SU-DHL-6 (cell line): ENCODE results near the gene PPFIA4.

Source experiments
- H2AFZ ChIP-seq: fragments of 200-600 bp; sonication (generic); 2 replicates; pipeline ENCODE4 v1.6.1; 2014; ENCODE audit warnings: low read depth, mild to moderate bottlenecking, moderate library complexity, mixed read lengths, antibody characterized with exemption, low read length; ENCODE audit not compliant: severe bottlenecking
- H3F3A ChIP-seq: fragments of 200-600 bp; shearing (Covaris generic); 2 replicates; pipeline ENCODE4 v1.6.0; 2016; ENCODE audit warnings: antibody characterized with exemption, mild to moderate bottlenecking; ENCODE audit not compliant: insufficient read depth
- H3K27ac ChIP-seq: fragments of 200-600 bp; sonication (generic); 2 replicates; pipeline ENCODE4 v1.5.1; 2016; ENCODE audit warnings: low read depth, mild to moderate bottlenecking, low read length, moderate library complexity, mixed read lengths
- H3K27me3 ChIP-seq: fragments of 200-600 bp; sonication (generic), shearing (Covaris generic); 2 replicates; pipeline ENCODE4 v1.6.0; 2014; ENCODE audit warnings: mild to moderate bottlenecking, low read length
- H3K36me3 ChIP-seq: fragments of 200-600 bp; sonication (generic); 2 replicates; pipeline ENCODE4 v1.6.1; 2014; ENCODE audit warnings: mild to moderate bottlenecking, low read length, mixed read lengths
- H3K4me2 ChIP-seq: fragments of 300-600, 200-600 bp; shearing (Covaris generic), sonication (generic); 2 replicates; pipeline ENCODE4 v1.6.0; 2014; ENCODE audit warnings: low read length, low read depth, mild to moderate bottlenecking; ENCODE audit not compliant: poor library complexity, severe bottlenecking
- H3K4me3 ChIP-seq: fragments of 200-600 bp; sonication (generic); 2 replicates; pipeline ENCODE4 v1.5.1; 2014; ENCODE audit warnings: antibody characterized with exemption, low read length, mild to moderate bottlenecking, mixed read lengths; ENCODE audit not compliant: insufficient read depth, poor library complexity, severe bottlenecking
- H3K79me2 ChIP-seq: fragments of 200-600 bp; sonication (generic); 2 replicates; pipeline ENCODE4 v1.6.1; 2014; ENCODE audit warnings: mild to moderate bottlenecking, low read length, moderate library complexity; ENCODE audit not compliant: insufficient read depth
- H3K9ac ChIP-seq: fragments of 200-600 bp; sonication (generic); 2 replicates; pipeline ENCODE4 v1.7.0; 2014; ENCODE audit warnings: mild to moderate bottlenecking, low read length
- H3K9me2 ChIP-seq: fragments of 200-600 bp; sonication (generic); replicated peaks from 2 replicates; pipeline ENCODE4 v1.6.1; 2014; ENCODE audit warnings: low read length; ENCODE audit not compliant: insufficient read depth
- H3K9me3 ChIP-seq: fragments of 200-600 bp; sonication (generic); 2 replicates; pipeline ENCODE4 v1.6.1; 2014; ENCODE audit warnings: low read length, mixed read lengths; ENCODE audit not compliant: insufficient read depth
- H4K20me1 ChIP-seq: fragments of 200-600 bp; sonication (generic); 2 replicates; pipeline ENCODE4 v1.6.1; 2014; ENCODE audit warnings: low read depth, mild to moderate bottlenecking, antibody characterized with exemption, low read length, moderate library complexity, mixed read lengths
- EZH2phosphoT487 ChIP-seq: fragments of 200-600 bp; sonication (generic), shearing (Covaris generic); conservative IDR thresholded peaks from 2 replicates; pipeline ENCODE4 v1.6.1; 2018; ENCODE audit warnings: mild to moderate bottlenecking, antibody characterized with exemption, low read length, moderate library complexity, mixed read lengths
- TF ChIP-seq, protein P1 (sequence below): fragments of 200-600 bp; sonication (generic); IDR thresholded peaks from one replicate; pipeline ENCODE4 v1.5.1; 2017; ENCODE audit warnings: antibody characterized with exemption, mild to moderate bottlenecking, low read length, moderate library complexity; ENCODE audit not compliant: insufficient read depth, poor library complexity, severe bottlenecking

PPFIA4 gene

DNA sequence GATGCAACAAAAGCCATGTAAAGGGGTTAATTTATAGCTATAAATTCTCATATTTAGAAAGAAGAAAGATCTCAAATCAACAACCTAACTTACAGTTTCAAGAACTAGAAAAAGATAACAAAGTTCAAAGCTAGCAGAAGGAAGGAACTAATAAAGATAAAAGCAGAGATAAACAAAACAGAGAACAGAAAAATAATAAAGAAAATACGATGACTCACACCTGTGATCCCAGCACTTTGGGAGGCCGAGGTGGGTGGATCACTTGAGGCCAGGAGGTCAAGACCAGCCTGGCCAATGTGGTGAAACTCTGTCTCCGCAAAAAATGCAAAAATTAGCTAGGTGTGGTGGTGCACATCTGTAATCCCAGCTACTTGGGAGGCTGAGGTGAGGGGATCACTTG lies 31.5 kb upstream of the PPFIA4 start:
- Histone ChIP-seq H3K9ac (no peak overlapping the region), H3K4me3 (no peak overlapping the region), H2AFZ (no peak overlapping the region), H3F3A (no peaks in the 10 kb centered on the region), H3K79me2 (no peaks in the 10 kb centered on the region), H3K36me3 (no peaks in the 10 kb centered on the region), H4K20me1 (no peaks in the 10 kb centered on the region), H3K9me2 (no peaks in the 10 kb centered on the region), H3K27me3 (no peaks in the 10 kb centered on the region), H3K9me3 (no peaks in the 10 kb centered on the region), H3K27ac (no peak overlapping the region), H3K4me2 (no peak overlapping the region)
- TF ChIP-seq EZH2phosphoT487, result no peak
- TF ChIP-seq, protein P1, sequence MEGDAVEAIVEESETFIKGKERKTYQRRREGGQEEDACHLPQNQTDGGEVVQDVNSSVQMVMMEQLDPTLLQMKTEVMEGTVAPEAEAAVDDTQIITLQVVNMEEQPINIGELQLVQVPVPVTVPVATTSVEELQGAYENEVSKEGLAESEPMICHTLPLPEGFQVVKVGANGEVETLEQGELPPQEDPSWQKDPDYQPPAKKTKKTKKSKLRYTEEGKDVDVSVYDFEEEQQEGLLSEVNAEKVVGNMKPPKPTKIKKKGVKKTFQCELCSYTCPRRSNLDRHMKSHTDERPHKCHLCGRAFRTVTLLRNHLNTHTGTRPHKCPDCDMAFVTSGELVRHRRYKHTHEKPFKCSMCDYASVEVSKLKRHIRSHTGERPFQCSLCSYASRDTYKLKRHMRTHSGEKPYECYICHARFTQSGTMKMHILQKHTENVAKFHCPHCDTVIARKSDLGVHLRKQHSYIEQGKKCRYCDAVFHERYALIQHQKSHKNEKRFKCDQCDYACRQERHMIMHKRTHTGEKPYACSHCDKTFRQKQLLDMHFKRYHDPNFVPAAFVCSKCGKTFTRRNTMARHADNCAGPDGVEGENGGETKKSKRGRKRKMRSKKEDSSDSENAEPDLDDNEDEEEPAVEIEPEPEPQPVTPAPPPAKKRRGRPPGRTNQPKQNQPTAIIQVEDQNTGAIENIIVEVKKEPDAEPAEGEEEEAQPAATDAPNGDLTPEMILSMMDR, result no peak

DNA sequence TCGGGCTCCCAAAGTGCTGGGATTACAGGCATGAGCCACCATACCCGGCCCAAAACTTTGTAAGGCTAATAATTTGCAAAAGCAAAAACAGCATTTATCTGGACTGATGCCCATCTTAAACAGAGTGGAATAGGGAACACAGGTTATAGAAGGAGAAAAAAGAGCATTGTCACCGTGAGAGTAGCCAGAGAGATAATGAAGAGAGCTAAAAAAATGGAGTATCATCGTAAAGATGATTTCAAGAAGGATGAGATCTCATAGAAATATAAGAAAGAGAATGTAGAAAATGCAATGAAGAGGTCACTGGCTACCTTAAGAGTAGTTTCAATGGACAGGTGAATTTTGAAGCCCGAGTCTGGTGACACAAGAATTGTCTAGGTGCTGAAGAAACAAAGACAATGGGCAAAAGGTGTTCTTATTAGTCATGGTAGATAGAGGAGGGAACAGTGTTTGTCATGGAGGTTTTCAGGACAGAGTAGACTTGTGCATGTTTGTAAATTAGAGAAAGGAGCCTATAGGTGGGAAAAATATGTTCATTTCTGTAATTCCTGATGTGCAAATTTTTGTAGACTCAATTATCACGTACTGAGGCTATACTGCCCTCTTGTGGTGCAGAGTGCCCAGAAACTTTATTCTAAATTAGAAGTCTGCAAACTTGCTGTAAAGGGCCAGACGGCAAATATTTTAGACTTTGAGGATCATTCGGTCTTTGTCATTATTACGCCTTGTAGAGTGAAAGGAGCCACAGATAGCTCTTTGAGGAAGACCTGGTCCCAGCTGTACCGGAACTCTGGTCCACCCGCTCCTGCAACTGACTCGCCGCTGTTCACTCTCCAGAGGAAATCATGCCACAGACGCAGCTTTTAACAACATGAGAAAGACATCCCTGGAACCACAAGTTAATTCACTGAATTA lies 27.2 kb upstream of the PPFIA4 start:
- Histone ChIP-seq H3K27ac (no peak overlapping the region), H2AFZ (peak overlapping the region; percentile 71)

DNA sequence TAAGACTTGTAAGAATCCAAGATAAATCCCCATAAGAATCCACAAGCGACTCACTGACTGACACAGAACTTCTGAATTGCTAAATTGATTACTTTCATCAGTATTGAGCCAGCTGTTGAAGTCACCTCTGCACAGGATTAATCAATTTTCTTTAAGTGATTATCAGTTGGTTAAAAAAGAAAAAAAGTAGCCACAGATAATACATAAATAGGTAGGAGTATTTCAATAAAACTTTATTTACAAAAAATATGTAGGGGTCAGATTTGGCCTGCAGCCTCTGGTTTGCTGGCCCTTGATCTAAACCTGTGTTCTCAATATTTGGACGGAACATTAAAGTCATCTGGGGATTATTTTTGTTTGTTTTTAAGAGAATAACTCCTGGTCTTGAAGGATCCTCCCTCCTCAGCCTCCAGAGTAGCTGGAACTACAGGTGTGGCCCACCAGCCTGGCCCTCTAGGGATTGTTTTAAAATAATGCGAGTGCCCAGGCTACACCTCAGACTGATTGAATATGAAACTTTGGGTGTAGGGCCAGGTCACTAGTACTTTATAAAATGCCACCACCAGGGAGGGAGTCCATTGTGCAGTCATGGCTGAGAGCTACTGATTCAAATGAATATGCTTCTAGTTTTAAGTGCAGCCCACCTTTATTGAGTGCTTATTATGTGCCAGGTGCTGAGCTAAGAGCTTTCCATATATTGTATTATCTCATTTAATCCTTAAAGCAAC lies 25.9 kb upstream of the PPFIA4 start:
- Histone ChIP-seq H2AFZ (no peak overlapping the region), H3K4me2 (no peak overlapping the region), H3K27me3 (no peaks in the 10 kb centered on the region)

More for the DNA sequence above, 27.2 kb upstream of the PPFIA4 start:
- Histone ChIP-seq H3K4me2 (peak overlapping the region; percentile 42), H3K79me2 (no peaks in the 10 kb centered on the region), H3F3A (no peaks in the 10 kb centered on the region), H4K20me1 (no peaks in the 10 kb centered on the region), H3K36me3 (no peaks in the 10 kb centered on the region), H3K9me3 (no peaks in the 10 kb centered on the region), H3K9ac (no peak overlapping the region), H3K4me3 (no peak overlapping the region), H3K27me3 (no peaks in the 10 kb centered on the region), H3K9me2 (no peaks in the 10 kb centered on the region)
- TF ChIP-seq EZH2phosphoT487, result no peak
- TF ChIP-seq, protein P1, result peak; percentile 68

More for the DNA sequence above, 25.9 kb upstream of the PPFIA4 start:
- TF ChIP-seq EZH2phosphoT487, result no peak
- TF ChIP-seq, protein P1, result no peak
- no peak overlapping the region for H3K4me3 ChIP-seq
- no peak overlapping the region for H3K9ac ChIP-seq
- H3K27ac ChIP-seq, result no peak overlapping the region
- 0 out of 2 replicates have a peak, but pooled peaks cover 8% of the 10 kb centered on the region for H3F3A ChIP-seq
- H4K20me1 ChIP-seq, result no peaks in the 10 kb centered on the region
- H3K9me3 ChIP-seq, result no peaks in the 10 kb centered on the region
- no peaks in the 10 kb centered on the region for H3K79me2 ChIP-seq
- H3K36me3 ChIP-seq, result no peaks in the 10 kb centered on the region
- H3K9me2 ChIP-seq, result no peaks in the 10 kb centered on the region
